Measurements from ENCODE around the gene PAPSS2.
"Not testable (repeated sequence)": the region's sequence is repeated elsewhere in the genome, so short reads cannot be mapped to it uniquely, and the experiment has no call there.

The PAPSS2 gene

GRCh38 chr10:87712913-87713616 is 53.4 kb downstream of the PAPSS2 start:
- no peak for DNase-seq

GRCh38 chr10:87713707-87714106 is 54.0 kb downstream of the PAPSS2 start:
- no peak for DNase-seq

GRCh38 chr10:87715552-87716347 is 56.1 kb downstream of the PAPSS2 start:
- DNase-seq = no peak

- no peak for DNase-seq
These were observed 56.6 kb downstream of the PAPSS2 start for GRCh38 chr10:87716348-87716670.

- no peak for DNase-seq
These were observed 61.0 kb downstream of the PAPSS2 start for GRCh38 chr10:87720665-87721064.

- DNase-seq = no peak
These were observed 62.1 kb downstream of the PAPSS2 start for GRCh38 chr10:87721781-87722180.

GRCh38 chr10:87722716-87723115 is 63.0 kb downstream of the PAPSS2 start:
- no peak for DNase-seq

GRCh38 chr10:87723500-87723899 is 63.8 kb downstream of the PAPSS2 start:
- DNase-seq = no peak

- no peak for DNase-seq
These were observed 65.1 kb downstream of the PAPSS2 start for GRCh38 chr10:87724789-87725188.

- no peak for DNase-seq
These were observed 70.3 kb downstream of the PAPSS2 start for GRCh38 chr10:87729940-87730339.

GRCh38 chr10:87733081-87733480 is 73.4 kb downstream of the PAPSS2 start:
- DNase-seq = no peak

GRCh38 chr10:87734987-87735827 is 75.5 kb downstream of the PAPSS2 start:
- no peak for DNase-seq

- not testable (repeated sequence) for DNase-seq
These were observed 78.6 kb downstream of the PAPSS2 start for GRCh38 chr10:87738253-87738652.

- no peak for DNase-seq
These were observed 80.0 kb downstream of the PAPSS2 start for GRCh38 chr10:87739703-87740102.

- DNase-seq = no peak
These were observed 80.6 kb downstream of the PAPSS2 start for GRCh38 chr10:87740254-87740655.

GRCh38 chr10:87742992-87743610 is 83.4 kb downstream of the PAPSS2 start:
- DNase-seq = not testable (repeated sequence)

GRCh38 chr10:87744606-87745005 is 84.9 kb downstream of the PAPSS2 start:
- no peak for DNase-seq

GRCh38 chr10:87746911-87747310 is 87.2 kb downstream of the PAPSS2 start:
- no peak for DNase-seq

GRCh38 chr10:87748244-87748643 is 88.6 kb downstream of the PAPSS2 start:
- not testable (repeated sequence) for DNase-seq

- DNase-seq = no peak
These were observed 90.5 kb downstream of the PAPSS2 start for GRCh38 chr10:87750001-87750671.

GRCh38 chr10:87750817-87751216 is 91.1 kb downstream of the PAPSS2 start:
- DNase-seq = no peak

- no peak for DNase-seq
These were observed 91.6 kb downstream of the PAPSS2 start for GRCh38 chr10:87751274-87751673.

GRCh38 chr10:87752566-87752965 is 92.9 kb downstream of the PAPSS2 start:
- DNase-seq = no peak

All from NCI-H2171 (cell line).